ENCODE measurements around the gene GTPBP2.
"Not testable (repeated sequence)": the region's sequence is repeated elsewhere in the genome, so short reads cannot be mapped to it uniquely, and the experiment has no call there.

Gene GTPBP2

GRCh38 chr6:43623880-43624785 is 4.9 kb downstream of the GTPBP2 start:
- DNase-seq (ENCODE audit: low spot score): no peak

DNA sequence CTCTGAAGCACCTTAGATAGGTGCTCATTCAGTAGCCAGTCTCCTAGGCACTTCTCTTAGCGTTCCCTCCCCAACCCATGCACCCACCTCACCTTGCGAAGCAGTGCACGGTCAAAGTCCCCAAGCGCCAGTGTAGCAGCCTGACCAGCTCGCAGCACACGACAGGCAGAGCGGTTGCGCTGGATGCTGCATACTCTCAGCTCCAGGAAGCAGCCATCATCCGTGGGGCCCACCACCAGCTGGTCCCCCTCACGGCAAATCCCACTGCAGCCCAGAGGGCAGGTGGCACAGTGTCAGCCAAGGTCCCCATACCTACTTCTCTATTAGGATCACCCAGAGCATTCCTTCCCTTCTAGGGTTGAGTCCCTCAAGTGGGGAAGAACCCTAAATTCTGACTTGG is 6.5 kb downstream of the GTPBP2 start:
- DNase-seq (ENCODE audit: low spot score): no peak

DNA sequence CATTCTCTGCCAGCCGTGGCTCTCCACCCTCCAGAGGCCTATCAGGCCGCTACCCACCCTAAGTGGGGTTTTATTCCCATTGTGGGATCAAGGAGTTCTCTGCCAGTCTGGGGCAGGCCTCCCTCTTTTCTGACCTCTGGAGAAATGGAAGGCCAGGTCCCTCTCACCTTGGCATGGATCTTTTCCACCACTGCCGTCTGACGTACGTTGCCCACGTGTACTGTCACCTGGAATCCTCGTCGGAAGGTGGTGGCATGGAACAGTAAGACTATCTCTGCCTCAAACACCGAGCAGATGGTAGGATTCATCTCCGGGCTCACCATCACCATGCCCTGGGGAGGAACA is 7.3 kb downstream of the GTPBP2 start:
- DNase-seq (ENCODE audit: low spot score): no peak

- DNase-seq (ENCODE audit: low spot score): no peak
Measured at GRCh38 chr6:43621078-43621835, 7.8 kb downstream of the GTPBP2 start.

DNA sequence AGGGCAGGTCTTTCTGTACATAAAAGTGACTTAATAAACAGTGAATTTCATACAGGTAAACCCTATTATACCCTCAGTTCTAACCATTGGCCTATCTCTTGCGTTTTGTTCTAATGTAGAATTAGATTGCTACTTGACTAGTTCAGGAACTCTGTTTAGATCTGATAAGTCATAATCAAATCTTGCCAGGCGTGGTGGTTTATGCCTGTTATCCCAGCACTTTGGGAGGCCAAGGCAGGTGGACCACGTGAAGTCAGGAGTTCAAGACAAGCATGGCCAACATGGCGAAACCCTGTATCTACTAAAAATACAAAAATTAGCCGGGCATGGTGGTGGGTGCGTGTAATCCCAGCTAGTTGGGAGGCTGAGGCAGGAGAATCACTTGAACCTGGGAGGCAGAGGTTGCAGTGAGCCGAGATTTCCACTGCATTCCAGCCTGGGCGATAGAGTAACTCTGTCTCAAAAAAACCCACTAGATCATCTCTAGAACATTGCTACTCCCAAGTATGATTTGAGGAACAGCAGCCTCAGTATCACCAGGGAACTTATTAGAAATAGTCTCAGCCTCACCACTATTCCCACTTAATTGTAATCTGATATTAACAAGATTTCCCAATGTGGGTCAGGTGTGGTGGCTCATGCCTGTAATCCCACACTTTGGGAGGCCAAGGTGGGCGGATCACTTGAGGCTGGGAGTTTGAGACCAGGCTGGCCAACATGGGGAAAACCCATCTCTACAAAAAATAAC is 12.2 kb downstream of the GTPBP2 start:
- no peak for DNase-seq (ENCODE audit: low spot score)

GRCh38 chr6:43614396-43614730 is 14.7 kb downstream of the GTPBP2 start:
- DNase-seq (ENCODE audit: low spot score): no peak

GRCh38 chr6:43613721-43614395 is 15.2 kb downstream of the GTPBP2 start:
- DNase-seq (ENCODE audit: low spot score): no peak

- DNase-seq (ENCODE audit: low spot score): no peak
Measured at GRCh38 chr6:43610431-43610830, 18.6 kb downstream of the GTPBP2 start.

GRCh38 chr6:43609402-43609801 is 19.7 kb downstream of the GTPBP2 start:
- no peak for DNase-seq (ENCODE audit: low spot score)

- no peak for DNase-seq (ENCODE audit: low spot score)
Measured at GRCh38 chr6:43608807-43609206, 20.3 kb downstream of the GTPBP2 start.

- peak; percentile 48 for DNase-seq (ENCODE audit: low spot score)
Measured at GRCh38 chr6:43608310-43608763, 20.7 kb downstream of the GTPBP2 start.

GRCh38 chr6:43606019-43606418 is 23.0 kb downstream of the GTPBP2 start:
- DNase-seq (ENCODE audit: low spot score): no peak

DNA sequence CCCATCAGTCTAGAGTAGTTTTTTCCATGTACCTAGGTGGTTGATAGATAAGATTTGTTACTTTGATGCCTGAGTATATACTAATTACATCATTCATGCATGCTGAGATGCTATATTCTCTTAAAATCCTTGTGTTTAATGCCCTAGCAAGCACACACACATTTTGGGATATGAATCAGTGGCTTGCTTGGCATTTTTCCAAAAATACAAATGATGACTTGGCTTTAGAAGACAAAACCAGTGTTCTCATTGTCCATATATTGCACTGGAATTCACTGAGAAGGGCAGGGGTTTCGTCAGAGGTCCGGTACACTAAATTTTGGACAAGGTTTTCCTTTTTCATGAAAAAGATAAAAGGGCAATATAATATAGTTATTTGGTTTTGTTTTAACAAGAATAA is 24.9 kb downstream of the GTPBP2 start:
- no peak for DNase-seq (ENCODE audit: low spot score)

- no peak for DNase-seq (ENCODE audit: low spot score)
Measured at GRCh38 chr6:43600595-43600994, 28.5 kb downstream of the GTPBP2 start.

- DNase-seq (ENCODE audit: low spot score): no peak
Measured at GRCh38 chr6:43593938-43594337, 35.1 kb downstream of the GTPBP2 start.

- not testable (repeated sequence) for DNase-seq (ENCODE audit: low spot score)
Measured at GRCh38 chr6:43589564-43589963, 39.5 kb downstream of the GTPBP2 start.

- DNase-seq (ENCODE audit: low spot score): no peak
Measured at GRCh38 chr6:43588194-43588593, 40.9 kb downstream of the GTPBP2 start.

GRCh38 chr6:43584892-43585570 is 44.0 kb downstream of the GTPBP2 start:
- no peak for DNase-seq (ENCODE audit: low spot score)

DNA sequence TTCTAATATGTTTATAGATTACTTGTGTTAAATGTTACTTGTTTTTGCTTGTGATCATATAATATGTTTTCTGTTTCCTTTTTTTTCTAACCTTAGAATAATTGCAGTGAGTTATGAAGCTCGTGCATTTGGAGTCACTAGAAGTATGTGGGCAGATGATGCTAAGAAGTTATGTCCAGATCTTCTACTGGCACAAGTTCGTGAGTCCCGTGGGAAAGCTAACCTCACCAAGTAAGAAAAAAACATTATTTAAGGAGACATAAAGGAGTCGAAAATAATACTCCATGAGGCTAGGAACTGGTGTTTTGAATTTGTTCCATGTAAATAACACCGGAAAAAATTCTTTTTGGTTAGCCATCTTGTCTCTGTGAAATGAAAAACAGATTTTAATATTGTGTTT is 46.2 kb downstream of the GTPBP2 start:
- DNase-seq (ENCODE audit: low spot score): no peak

GRCh38 chr6:43579171-43579570 is 49.9 kb downstream of the GTPBP2 start:
- no peak for DNase-seq (ENCODE audit: low spot score)

DNA sequence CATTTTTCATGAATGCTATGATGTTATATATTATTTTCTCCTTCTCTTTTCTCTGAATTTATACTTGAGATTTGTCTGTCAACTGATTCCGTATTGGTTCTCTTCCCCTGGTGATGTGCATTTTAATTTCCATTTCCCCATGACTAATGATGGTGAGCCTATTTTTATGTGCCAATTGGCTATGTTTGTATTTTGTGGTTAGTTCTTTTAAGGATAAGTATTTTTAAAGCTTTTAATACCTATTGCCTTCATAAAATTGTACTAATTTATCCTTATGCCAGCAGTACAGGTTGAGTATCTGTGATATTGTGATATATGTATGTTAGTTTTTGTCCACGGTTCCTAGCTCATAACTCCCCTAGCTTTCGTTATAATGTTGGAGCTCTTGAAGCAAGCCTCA is 50.3 kb downstream of the GTPBP2 start:
- DNase-seq (ENCODE audit: low spot score): no peak

Data from activated CD4-positive, alpha-beta T cell treated with anti-CD3 and anti-CD28 coated beads, Interleukin-2, Interleukin-4, amounts not matched to agents 100 ng/mL and 50 ng/mL, durations not matched to agents 16 hours and 8 hours (primary cell).